HEK293T (cell line): ENCODE results near the gene SMURF1.

Experiments used
- CTCF ChIA-PET: fragments of 350-600 bp; formaldehyde crosslinking; extraction: SDS; loops from one replicate; lab custom pipeline; 2021; ENCODE audit warnings: antibody characterized with exemption, inconsistent platforms; lab: Yijun Ruan, JAX
- POLR2A ChIA-PET: fragments of 350-600 bp; formaldehyde crosslinking; extraction: SDS; loops from one replicate; lab custom pipeline; 2020; ENCODE audit warnings: antibody characterized with exemption, inconsistent platforms; lab: Yijun Ruan, JAX
- DNase-seq: peaks from one replicate; pipeline ENCODE4 v3.0.0; 2012; ENCODE audit warnings: mixed read lengths; ENCODE audit errors: extremely low spot score
- ARNT ChIP-seq: fragments of 450-650 bp; IDR thresholded peaks from 2 replicates; pipeline ENCODE4 v1.6.1; 2017; ENCODE audit warnings: mild to moderate bottlenecking
- BHLHE40 ChIP-seq: fragments of 450-650 bp; IDR thresholded peaks from 2 replicates; pipeline ENCODE4 v1.6.1; 2016; ENCODE audit warnings: mild to moderate bottlenecking, moderate library complexity, borderline replicate concordance
- CTBP1 ChIP-seq: fragments of 450-650 bp; IDR thresholded peaks from 2 replicates; pipeline ENCODE4 v1.6.1; 2016; ENCODE audit warnings: borderline replicate concordance
- ELF4 ChIP-seq: fragments of 450-650 bp; IDR thresholded peaks from 2 replicates; pipeline ENCODE4 v1.6.1; 2017; ENCODE audit warnings: antibody characterized with exemption
- FOXA1 ChIP-seq: fragments of 450-650 bp; IDR thresholded peaks from 2 replicates; pipeline ENCODE4 v1.6.1; 2016; ENCODE audit warnings: mild to moderate bottlenecking
- FOXK2 ChIP-seq: fragments of 450-650 bp; IDR thresholded peaks from 2 replicates; pipeline ENCODE4 v1.6.1; 2016; ENCODE audit warnings: mild to moderate bottlenecking
- FOXM1 ChIP-seq: fragments of 450-650 bp; IDR thresholded peaks from 2 replicates; pipeline ENCODE4 v1.6.1; 2017; ENCODE audit warnings: mild to moderate bottlenecking, borderline replicate concordance
- HDGF ChIP-seq: fragments of 450-650 bp; IDR thresholded peaks from 2 replicates; pipeline ENCODE4 v1.6.1; 2017; ENCODE audit warnings: antibody characterized with exemption, borderline replicate concordance
- L3MBTL2 ChIP-seq: fragments of 450-650 bp; conservative IDR thresholded peaks from 2 replicates; pipeline ENCODE4 v1.6.1; 2016; ENCODE audit warnings: mild to moderate bottlenecking
- LEF1 ChIP-seq: fragments of 450-650 bp; IDR thresholded peaks from 2 replicates; pipeline ENCODE4 v1.6.1; 2017; ENCODE audit warnings: mild to moderate bottlenecking, borderline replicate concordance
- NFRKB ChIP-seq: fragments of 450-650 bp; IDR thresholded peaks from 2 replicates; pipeline ENCODE4 v1.6.1; 2016; ENCODE audit warnings: mild to moderate bottlenecking, moderate library complexity
- PKNOX1 ChIP-seq: fragments of 450-650 bp; IDR thresholded peaks from 2 replicates; pipeline ENCODE4 v1.6.1; 2016
- SP1 ChIP-seq: fragments of 450-650 bp; IDR thresholded peaks from 2 replicates; pipeline ENCODE4 v1.6.1; 2017
- SUZ12 ChIP-seq: fragments of 450-650 bp; IDR thresholded peaks from 2 replicates; pipeline ENCODE4 v1.6.1; 2016; ENCODE audit warnings: mild to moderate bottlenecking
- TARDBP ChIP-seq: fragments of 450-650 bp; IDR thresholded peaks from 2 replicates; pipeline ENCODE4 v1.6.1; 2016
- ZNF384 ChIP-seq: fragments of 450-650 bp; IDR thresholded peaks from 2 replicates; pipeline ENCODE4 v1.6.1; 2016

Gene SMURF1

DNA sequence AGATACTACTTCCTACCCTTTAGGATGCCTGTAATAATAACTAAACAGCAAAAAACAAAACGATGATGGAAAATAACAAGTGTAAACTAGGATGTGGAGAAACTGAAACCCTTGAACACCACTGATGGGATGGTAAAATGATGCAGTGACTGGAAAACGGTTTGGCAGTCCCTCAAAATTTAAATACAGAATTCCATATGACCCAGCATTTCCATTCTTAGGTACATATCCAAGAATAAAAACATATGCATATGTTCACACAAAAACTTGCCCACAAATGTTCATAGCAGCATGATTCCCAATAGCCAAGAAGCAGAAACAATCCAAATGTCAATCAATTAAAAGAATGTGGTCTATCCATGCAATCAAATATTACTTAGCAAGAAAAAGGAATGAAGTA is 25.8 kb downstream of the SMURF1 start:
- ChIA-PET CTCF (no interaction called here), POLR2A (no interaction called here)
- TF ChIP-seq BHLHE40: no peak
- TF ChIP-seq TARDBP: no peak
- TF ChIP-seq SUZ12: no peak
- no peak for TF ChIP-seq L3MBTL2
- no peak for TF ChIP-seq SP1
- no peak for TF ChIP-seq FOXK2
- TF ChIP-seq HDGF: no peak
- no peak for TF ChIP-seq FOXM1
- TF ChIP-seq PKNOX1: no peak
- TF ChIP-seq ZNF384: no peak
- TF ChIP-seq NFRKB: no peak
- TF ChIP-seq ARNT: no peak
- no peak for TF ChIP-seq FOXA1
- TF ChIP-seq LEF1: no peak
- no peak for TF ChIP-seq CTBP1
- no peak for TF ChIP-seq ELF4
- no peak for DNase-seq

DNA sequence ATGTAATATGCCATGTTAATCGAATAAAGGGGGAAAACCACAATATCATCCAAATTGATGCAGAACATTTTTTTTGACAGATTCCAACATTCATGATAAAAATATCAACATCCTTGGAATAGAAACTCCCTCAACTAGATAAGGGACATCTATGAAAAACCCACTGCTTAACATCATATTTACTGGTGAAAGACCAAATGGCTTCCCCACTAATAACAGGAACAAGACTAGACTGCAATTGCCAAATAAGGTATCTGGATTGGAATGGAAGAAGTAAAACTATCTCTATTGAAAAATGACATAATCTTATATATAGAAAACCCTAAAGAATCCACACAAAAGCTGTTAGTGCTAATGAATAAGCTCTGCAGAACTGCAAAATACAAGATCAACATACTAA is 27.8 kb downstream of the SMURF1 start:
- TF ChIP-seq FOXK2: no peak
- no peak for TF ChIP-seq LEF1
- no peak for TF ChIP-seq FOXA1
- no peak for TF ChIP-seq ZNF384
- TF ChIP-seq CTBP1: no peak
- TF ChIP-seq FOXM1: no peak
- TF ChIP-seq L3MBTL2: no peak
- TF ChIP-seq SP1: no peak
- TF ChIP-seq TARDBP: no peak
- no peak for TF ChIP-seq BHLHE40
- no peak for TF ChIP-seq SUZ12
- TF ChIP-seq NFRKB: no peak
- no peak for TF ChIP-seq HDGF
- ChIA-PET CTCF (no interaction called here), POLR2A (no interaction called here)
- DNase-seq: no peak

- ChIA-PET CTCF (no interaction called here), POLR2A (no interaction called here)
- TF ChIP-seq FOXK2 (no peak), ELF4 (no peak), FOXM1 (no peak), SP1 (no peak), SUZ12 (no peak), CTBP1 (no peak), BHLHE40 (no peak), HDGF (no peak), NFRKB (no peak), ARNT (no peak), LEF1 (no peak), TARDBP (no peak), L3MBTL2 (no peak), FOXA1 (no peak), PKNOX1 (no peak), ZNF384 (no peak)
- no peak for DNase-seq
Measured at GRCh38 chr7:99115379-99115778, 28.5 kb downstream of the SMURF1 start.

DNA sequence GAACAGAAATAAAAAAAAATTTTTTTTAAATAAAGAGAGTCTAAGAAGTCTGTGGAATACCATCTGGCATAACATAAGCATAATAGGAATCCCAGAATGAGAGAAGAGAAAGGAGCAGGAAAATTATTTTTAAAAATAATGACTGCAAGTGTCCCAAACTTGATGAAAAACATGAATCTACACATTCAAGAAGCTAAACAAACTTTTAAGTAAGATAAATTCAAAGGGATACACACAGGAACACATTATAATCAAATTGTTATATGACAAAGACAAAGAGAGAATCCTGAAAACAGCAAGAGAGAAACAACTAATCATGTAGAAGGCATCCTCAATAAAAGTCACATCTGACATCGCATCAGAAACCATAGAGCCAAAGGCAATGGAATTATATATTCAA is 30.9 kb downstream of the SMURF1 start:
- no peak for DNase-seq
- TF ChIP-seq NFRKB (no peak), LEF1 (no peak), PKNOX1 (no peak), SUZ12 (no peak)
- ChIA-PET POLR2A (no interaction called here), CTCF (no interaction called here)

DNA sequence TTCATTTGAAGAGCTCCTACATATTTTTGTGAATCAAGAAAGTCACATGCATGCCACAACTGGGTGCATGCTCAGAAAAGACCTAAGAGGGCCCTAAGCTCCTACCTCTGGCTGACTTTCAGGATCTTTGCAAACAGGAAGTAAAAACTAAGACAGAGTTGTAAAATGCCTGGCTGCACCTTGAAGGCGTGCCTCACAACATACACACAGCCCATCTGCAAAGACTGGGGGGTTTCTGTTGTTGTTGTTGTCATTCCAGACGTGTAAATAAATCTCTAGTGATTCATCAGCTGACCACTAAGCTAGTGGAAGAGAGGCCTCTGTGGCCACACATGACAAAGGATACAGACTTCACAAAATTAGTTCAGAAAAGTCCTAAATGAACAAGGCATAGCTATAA is 31.8 kb downstream of the SMURF1 start:
- ChIA-PET POLR2A (interaction anchor here (0.8 kb wide), 1 partner anchor 30 kb away, joined by 4 read pairs; no protein-coding TSS in a partner anchor), CTCF (interaction anchor here (1.2 kb wide), 2 partner anchors 13 to 17 kb away, joined by 3 to 5 read pairs; no protein-coding TSS in a partner anchor)
- DNase-seq: no peak
- TF ChIP-seq PKNOX1 (no peak), HDGF (no peak), SUZ12 (no peak), L3MBTL2 (no peak), ARNT (no peak), SP1 (no peak), BHLHE40 (no peak), FOXA1 (no peak), NFRKB (no peak), ELF4 (no peak), FOXM1 (no peak), FOXK2 (no peak)

DNA sequence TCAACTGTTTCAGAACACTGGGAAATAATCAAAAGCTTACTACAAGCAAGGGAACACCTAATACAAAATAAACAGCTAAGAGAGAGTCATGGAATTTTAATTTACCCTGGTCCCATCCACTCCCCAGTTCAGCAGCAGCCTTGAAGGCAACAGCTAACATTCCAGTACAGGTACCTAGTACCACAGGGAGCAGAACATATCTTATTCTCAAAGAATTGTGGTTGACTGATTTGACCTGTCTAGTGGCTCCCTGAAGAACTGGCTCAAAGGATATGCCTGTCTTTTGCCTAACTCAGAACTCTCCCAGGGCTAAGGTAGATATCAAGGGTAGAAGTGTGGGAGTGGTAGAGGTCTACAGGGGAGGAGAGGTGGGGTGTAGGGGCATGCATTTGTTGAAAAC is 32.3 kb downstream of the SMURF1 start:
- CTCF ChIA-PET: interaction anchor here (1.2 kb wide), 2 partner anchors 12 to 18 kb away, joined by 3 to 5 read pairs; no protein-coding TSS in a partner anchor
- no peak for DNase-seq
- TF ChIP-seq ELF4 (no peak), FOXM1 (no peak), L3MBTL2 (no peak), HDGF (no peak), FOXA1 (no peak), TARDBP (no peak), NFRKB (no peak), SP1 (no peak), ARNT (no peak), CTBP1 (no peak), SUZ12 (no peak), FOXK2 (no peak), LEF1 (no peak), PKNOX1 (no peak)
- POLR2A ChIA-PET: interaction anchor here (0.8 kb wide), 1 partner anchor 31 kb away, joined by 4 read pairs; no protein-coding TSS in a partner anchor
